ENCODE results near the gene MTARC2.

The MTARC2 gene

GRCh38 chr1:220828179-220828490 is 80.0 kb downstream of the MTARC2 start:
- DNase-seq (ENCODE audit: low read depth), result no peak

DNA sequence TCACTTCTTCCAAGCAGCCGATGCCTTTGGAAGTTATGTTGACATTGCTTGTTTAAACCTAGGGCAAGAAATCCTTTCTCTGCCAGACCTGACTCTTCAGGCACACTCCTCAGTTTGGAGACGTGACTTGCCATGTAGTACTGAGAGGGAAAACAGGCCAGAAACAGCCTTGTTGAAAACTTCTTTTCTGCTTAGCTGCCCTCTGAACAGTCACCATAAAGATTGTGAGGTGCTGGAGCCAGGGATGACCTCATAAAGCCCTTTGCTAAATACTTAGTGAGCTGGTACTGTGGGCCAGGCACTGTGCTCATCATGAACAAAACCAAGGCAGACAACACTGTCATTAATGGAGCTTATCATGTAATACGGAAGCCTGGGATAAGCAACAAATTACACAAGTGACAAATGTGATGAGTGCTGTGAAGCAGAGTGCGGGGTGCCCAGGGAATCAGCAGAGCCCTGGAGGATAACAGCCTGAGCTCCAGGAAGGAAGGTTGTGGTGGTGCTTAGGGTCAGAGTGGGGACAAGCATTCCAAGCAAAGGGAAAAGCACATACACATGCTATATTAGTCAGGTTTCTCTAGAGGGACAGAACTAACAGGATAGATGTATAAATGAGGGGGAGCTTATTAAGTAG is 80.9 kb downstream of the MTARC2 start:
- DNase-seq (ENCODE audit: low read depth), result no peak

DNA sequence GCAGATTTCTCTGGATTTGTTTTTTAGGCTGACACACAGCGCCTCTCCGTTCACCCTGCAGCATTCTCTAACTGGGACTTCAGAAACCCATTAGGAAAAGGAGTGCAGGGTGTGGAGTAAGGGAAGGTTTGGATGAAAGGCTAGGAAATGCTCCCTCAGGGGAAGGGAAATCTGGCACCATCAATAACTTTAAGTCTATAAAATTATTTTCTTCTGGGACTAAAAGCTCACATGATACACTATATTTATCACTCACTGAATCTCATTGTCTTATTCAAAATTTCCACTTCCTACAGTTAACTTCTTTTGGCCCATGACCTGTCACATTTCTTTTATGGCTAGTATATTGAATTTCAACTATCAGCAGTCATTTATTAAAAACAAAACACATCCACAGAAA is 85.3 kb downstream of the MTARC2 start:
- DNase-seq (ENCODE audit: low read depth), result no peak

Measured in iris pigment epithelial cell (primary cell).